ENCODE data around the gene FRK.

GRCh38 chr6:116049321-116049720 lies 11.4 kb downstream of the FRK start:
- TF ChIP-seq, protein P1, sequence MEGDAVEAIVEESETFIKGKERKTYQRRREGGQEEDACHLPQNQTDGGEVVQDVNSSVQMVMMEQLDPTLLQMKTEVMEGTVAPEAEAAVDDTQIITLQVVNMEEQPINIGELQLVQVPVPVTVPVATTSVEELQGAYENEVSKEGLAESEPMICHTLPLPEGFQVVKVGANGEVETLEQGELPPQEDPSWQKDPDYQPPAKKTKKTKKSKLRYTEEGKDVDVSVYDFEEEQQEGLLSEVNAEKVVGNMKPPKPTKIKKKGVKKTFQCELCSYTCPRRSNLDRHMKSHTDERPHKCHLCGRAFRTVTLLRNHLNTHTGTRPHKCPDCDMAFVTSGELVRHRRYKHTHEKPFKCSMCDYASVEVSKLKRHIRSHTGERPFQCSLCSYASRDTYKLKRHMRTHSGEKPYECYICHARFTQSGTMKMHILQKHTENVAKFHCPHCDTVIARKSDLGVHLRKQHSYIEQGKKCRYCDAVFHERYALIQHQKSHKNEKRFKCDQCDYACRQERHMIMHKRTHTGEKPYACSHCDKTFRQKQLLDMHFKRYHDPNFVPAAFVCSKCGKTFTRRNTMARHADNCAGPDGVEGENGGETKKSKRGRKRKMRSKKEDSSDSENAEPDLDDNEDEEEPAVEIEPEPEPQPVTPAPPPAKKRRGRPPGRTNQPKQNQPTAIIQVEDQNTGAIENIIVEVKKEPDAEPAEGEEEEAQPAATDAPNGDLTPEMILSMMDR (IDR thresholded peaks at IDR 0.05) = no peak
- no peak for TF ChIP-seq POLR2A (IDR thresholded peaks at IDR 0.05)

All from testis (tissue), 2 donors.